ENCODE measurements around the gene DEFB114. TPM values are rescaled to one million over a fixed set of nuclear protein-coding genes. Genes with fewer than 3 reads are reported as not detected.
A peak's percentile ranks its signal among the peaks of the same experiment; 100 is the strongest.

Gene DEFB114
- total and polyA plus RNA-seq, 3 experiments from 2014 or later = not detected

DNA sequence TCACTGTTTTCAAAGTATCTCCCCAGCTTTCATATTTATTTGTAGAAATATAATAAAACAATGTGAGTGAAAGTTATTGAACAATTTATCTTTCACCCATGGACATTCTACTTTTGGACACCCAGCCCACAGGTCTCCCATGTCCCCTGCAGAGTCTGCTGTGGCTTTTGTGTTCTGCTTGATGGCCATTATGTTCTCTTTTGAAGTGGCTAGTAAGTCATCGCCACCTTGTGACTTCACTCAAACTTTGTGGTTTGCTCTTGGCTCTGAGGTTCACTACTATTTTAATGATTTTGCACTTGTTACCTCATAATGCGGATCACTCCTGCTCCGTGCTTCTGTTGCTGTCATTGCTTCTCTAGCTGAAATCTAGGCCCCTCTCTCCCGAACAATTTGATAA, 15.6 kb upstream of the DEFB114 start:
- H3K27me3 Mint-ChIP-seq = no peaks in the 10 kb centered on the region
- Histone ChIP-seq H3K4me3 (ENCODE audit: low read length) (no peak overlapping the region), H3K4me1 (ENCODE audit: insufficient read depth, low read length) (no peaks in the 10 kb centered on the region), H3K27me3 (ENCODE audit: insufficient read depth, low read length, poor library complexity, severe bottlenecking) (no peaks in the 10 kb centered on the region), H3K36me3 (ENCODE audit: insufficient read depth, low read length) (no peaks in the 10 kb centered on the region), H3K27ac (ENCODE audit: low read depth, low read length) (no peak overlapping the region), H3K9me3 (ENCODE audit: low read length) (no peaks in the 10 kb centered on the region)
- ChIA-PET CTCF (no interaction called here), POLR2A (no interaction called here)
- H3K36me3 Mint-ChIP-seq = no peaks in the 10 kb centered on the region
- H3K4me3 Mint-ChIP-seq = no peak overlapping the region
- no peak for DNase-seq
- H3K9me3 Mint-ChIP-seq = peaks cover 0 to 14% (median 9%) of the 10 kb centered on the region in 5 donors
- no peak overlapping the region for H3K27ac Mint-ChIP-seq
- H3K4me1 Mint-ChIP-seq = peaks cover 0 to 4% (median 0%) of the 10 kb centered on the region in 3 donors

GRCh38 chr6:49978332-49979226, 14.6 kb upstream of the DEFB114 start:
- no peaks in the 10 kb centered on the region for H3K36me3 ChIP-seq (ENCODE audit: insufficient read depth, low read length)
- H3K9me3 ChIP-seq (ENCODE audit: low read length) = no peaks in the 10 kb centered on the region
- Mint-ChIP-seq H3K27me3 (no peaks in the 10 kb centered on the region), H3K4me1 (peaks cover 0 to 4% (median 0%) of the 10 kb centered on the region in 3 donors), H3K9me3 (peaks cover 0 to 14% (median 9%) of the 10 kb centered on the region in 5 donors), H3K36me3 (no peaks in the 10 kb centered on the region), H3K4me3 (peak overlapping the region in 2 of 7 donors; percentile 18 to 51), H3K27ac (no peak overlapping the region)
- no peaks in the 10 kb centered on the region for H3K4me1 ChIP-seq (ENCODE audit: insufficient read depth, low read length)
- H3K27me3 ChIP-seq (ENCODE audit: insufficient read depth, low read length, poor library complexity, severe bottlenecking) = no peaks in the 10 kb centered on the region
- POLR2A ChIA-PET = no interaction called here
- no peak overlapping the region for H3K27ac ChIP-seq (ENCODE audit: low read depth, low read length)
- H3K4me3 ChIP-seq (ENCODE audit: low read length) = no peak overlapping the region
- no peak for DNase-seq
- CTCF ChIA-PET = no interaction called here

GRCh38 chr6:49969605-49970004, 5.6 kb upstream of the DEFB114 start, which contains the start of gene DEFB113:
TSS of gene DEFB113 (minus strand) at chr6:49969625. CDS start at chr6:49969625, 0 bp downstream.
- no peak within 1 kb of the TSS for H3K27ac Mint-ChIP-seq
- H3K4me3 ChIP-seq (ENCODE audit: low read length) = no peak within 1 kb of the TSS
- no peak within 1 kb of the TSS for H3K4me3 Mint-ChIP-seq
- no peak for DNase-seq
- H3K36me3 ChIP-seq (ENCODE audit: insufficient read depth, low read length) = no peaks in the 10 kb centered on the region
- CTCF ChIA-PET = no interaction called here
- no peaks in the 10 kb centered on the region for H3K4me1 Mint-ChIP-seq
- no peaks in the 10 kb centered on the region for H3K27me3 Mint-ChIP-seq
- no peaks in the 10 kb centered on the region for H3K36me3 Mint-ChIP-seq
- H3K27me3 ChIP-seq (ENCODE audit: insufficient read depth, low read length, poor library complexity, severe bottlenecking) = no peaks in the 10 kb centered on the region
- no peak within 1 kb of the TSS for H3K27ac ChIP-seq (ENCODE audit: low read depth, low read length)
- POLR2A ChIA-PET = no interaction called here
- no peaks in the 10 kb centered on the region for H3K4me1 ChIP-seq (ENCODE audit: insufficient read depth, low read length)
- peaks cover 2 to 45% (median 3%) of the 10 kb centered on the region in 5 donors for H3K9me3 Mint-ChIP-seq
- H3K9me3 ChIP-seq (ENCODE audit: low read length) = no peaks in the 10 kb centered on the region

- Mint-ChIP-seq H3K27ac (no peak overlapping the region), H3K4me3 (no peak overlapping the region), H3K9me3 (peaks cover 0 to 48% (median 2%) of the 10 kb centered on the region in 5 donors), H3K4me1 (no peaks in the 10 kb centered on the region), H3K27me3 (no peaks in the 10 kb centered on the region), H3K36me3 (no peaks in the 10 kb centered on the region)
- Histone ChIP-seq H3K36me3 (ENCODE audit: insufficient read depth, low read length) (no peaks in the 10 kb centered on the region), H3K4me3 (ENCODE audit: low read length) (no peak overlapping the region), H3K27me3 (ENCODE audit: insufficient read depth, low read length, poor library complexity, severe bottlenecking) (no peaks in the 10 kb centered on the region), H3K27ac (ENCODE audit: low read depth, low read length) (no peak overlapping the region), H3K9me3 (ENCODE audit: low read length) (no peaks in the 10 kb centered on the region), H3K4me1 (ENCODE audit: insufficient read depth, low read length) (no peaks in the 10 kb centered on the region)
- ChIA-PET CTCF (no interaction called here), POLR2A (no interaction called here)
- DNase-seq = no peak
Measured at GRCh38 chr6:49966823-49967222, 2.9 kb upstream of the DEFB114 start.

GRCh38 chr6:49966334-49966733, 2.4 kb upstream of the DEFB114 start:
- Mint-ChIP-seq H3K4me1 (no peaks in the 10 kb centered on the region), H3K36me3 (no peaks in the 10 kb centered on the region), H3K4me3 (no peak overlapping the region), H3K9me3 (peaks cover 0 to 46% (median 2%) of the 10 kb centered on the region in 5 donors), H3K27me3 (no peaks in the 10 kb centered on the region), H3K27ac (no peak overlapping the region)
- ChIA-PET CTCF (no interaction called here), POLR2A (no interaction called here)
- no peaks in the 10 kb centered on the region for H3K4me1 ChIP-seq (ENCODE audit: insufficient read depth, low read length)
- H3K36me3 ChIP-seq (ENCODE audit: insufficient read depth, low read length) = no peaks in the 10 kb centered on the region
- H3K4me3 ChIP-seq (ENCODE audit: low read length) = no peak overlapping the region
- H3K27ac ChIP-seq (ENCODE audit: low read depth, low read length) = no peak overlapping the region
- H3K9me3 ChIP-seq (ENCODE audit: low read length) = no peaks in the 10 kb centered on the region
- no peaks in the 10 kb centered on the region for H3K27me3 ChIP-seq (ENCODE audit: insufficient read depth, low read length, poor library complexity, severe bottlenecking)
- no peak for DNase-seq

- H3K27ac ChIP-seq (ENCODE audit: low read depth, low read length) = no peak overlapping the region
- H3K27me3 ChIP-seq (ENCODE audit: insufficient read depth, low read length, poor library complexity, severe bottlenecking) = no peaks in the 10 kb centered on the region
- ChIA-PET POLR2A (no interaction called here), CTCF (no interaction called here)
- H3K27ac Mint-ChIP-seq = no peak overlapping the region
- no peaks in the 10 kb centered on the region for H3K4me1 ChIP-seq (ENCODE audit: insufficient read depth, low read length)
- no peak for DNase-seq
- no peak overlapping the region for H3K4me3 ChIP-seq (ENCODE audit: low read length)
- H3K4me3 Mint-ChIP-seq = no peak overlapping the region
- H3K27me3 Mint-ChIP-seq = peaks cover 0 to 1% of the 10 kb centered on the region in 2 donors
- no peaks in the 10 kb centered on the region for H3K4me1 Mint-ChIP-seq
- H3K36me3 Mint-ChIP-seq = no peaks in the 10 kb centered on the region
- no peaks in the 10 kb centered on the region for H3K36me3 ChIP-seq (ENCODE audit: insufficient read depth, low read length)
- H3K9me3 Mint-ChIP-seq = peaks cover 0 to 12% (median 5%) of the 10 kb centered on the region in 5 donors
- no peaks in the 10 kb centered on the region for H3K9me3 ChIP-seq (ENCODE audit: low read length)
Measured at GRCh38 chr6:49958180-49958579, 5.8 kb downstream of the DEFB114 start.

DNA sequence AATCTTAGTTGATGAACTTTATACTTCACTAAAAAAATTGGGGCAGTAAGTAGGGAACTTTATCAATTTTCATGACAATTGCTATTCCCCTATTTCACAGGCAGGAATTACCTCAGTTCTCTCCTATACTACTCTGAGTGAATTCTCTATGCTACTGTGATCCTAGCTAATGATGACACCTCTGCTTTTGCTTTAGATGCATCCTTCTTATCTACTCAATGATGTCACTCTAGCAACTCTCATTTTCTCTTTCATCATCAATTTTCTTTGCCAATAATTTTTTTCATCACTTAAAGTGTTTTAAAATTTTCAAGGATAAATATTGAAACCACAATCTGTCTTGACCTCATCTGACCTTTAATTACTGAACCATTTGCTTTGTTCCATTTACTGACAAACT, 8.1 kb downstream of the DEFB114 start:
- no peak overlapping the region for H3K27ac Mint-ChIP-seq
- POLR2A ChIA-PET = no interaction called here

DNA sequence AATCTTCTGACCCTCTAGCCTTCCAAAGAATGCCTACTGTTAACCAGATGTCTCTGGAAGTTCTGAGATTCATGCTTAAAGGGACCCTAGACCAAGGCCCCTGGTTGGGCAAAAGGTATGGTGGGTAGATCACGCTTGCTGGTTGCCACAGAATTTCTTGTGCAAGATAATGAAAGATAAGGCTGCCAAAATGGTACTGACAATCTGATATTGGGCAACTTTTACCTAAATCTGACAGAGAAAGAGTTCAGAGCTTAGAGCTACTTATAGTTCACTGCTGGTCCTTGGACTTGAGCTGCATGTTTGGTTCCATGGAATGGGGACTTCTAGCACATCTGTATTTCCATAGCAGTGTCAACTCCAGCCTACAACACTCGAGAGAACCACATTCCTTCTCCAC, 12.0 kb downstream of the DEFB114 start:
- CTCF ChIA-PET = no interaction called here

More for the DNA sequence above, 8.1 kb downstream of the DEFB114 start:
- Histone ChIP-seq H3K4me3 (ENCODE audit: low read length) (no peak overlapping the region), H3K27ac (ENCODE audit: low read depth, low read length) (no peak overlapping the region), H3K9me3 (ENCODE audit: low read length) (no peaks in the 10 kb centered on the region), H3K36me3 (ENCODE audit: insufficient read depth, low read length) (no peaks in the 10 kb centered on the region), H3K4me1 (ENCODE audit: insufficient read depth, low read length) (no peaks in the 10 kb centered on the region), H3K27me3 (ENCODE audit: insufficient read depth, low read length, poor library complexity, severe bottlenecking) (no peaks in the 10 kb centered on the region)
- Mint-ChIP-seq H3K4me3 (no peak overlapping the region), H3K4me1 (no peaks in the 10 kb centered on the region), H3K27me3 (peaks cover 0 to 1% of the 10 kb centered on the region in 2 donors), H3K36me3 (no peaks in the 10 kb centered on the region), H3K9me3 (peaks cover 0 to 16% (median 5%) of the 10 kb centered on the region in 5 donors)
- CTCF ChIA-PET = no interaction called here
- DNase-seq = no peak

More for the DNA sequence above, 12.0 kb downstream of the DEFB114 start:
- Mint-ChIP-seq H3K27me3 (peaks cover 0 to 1% of the 10 kb centered on the region in 2 donors), H3K9me3 (peaks cover 1 to 13% (median 6%) of the 10 kb centered on the region in 5 donors), H3K36me3 (no peaks in the 10 kb centered on the region), H3K27ac (no peak overlapping the region), H3K4me3 (no peak overlapping the region), H3K4me1 (no peaks in the 10 kb centered on the region)
- no peaks in the 10 kb centered on the region for H3K4me1 ChIP-seq (ENCODE audit: insufficient read depth, low read length)
- H3K4me3 ChIP-seq (ENCODE audit: low read length) = no peak overlapping the region
- H3K27ac ChIP-seq (ENCODE audit: low read depth, low read length) = no peak overlapping the region
- no peak for DNase-seq
- H3K36me3 ChIP-seq (ENCODE audit: insufficient read depth, low read length) = no peaks in the 10 kb centered on the region
- no peaks in the 10 kb centered on the region for H3K9me3 ChIP-seq (ENCODE audit: low read length)
- POLR2A ChIA-PET = no interaction called here
- H3K27me3 ChIP-seq (ENCODE audit: insufficient read depth, low read length, poor library complexity, severe bottlenecking) = no peaks in the 10 kb centered on the region
